Heart right ventricle (tissue), 16 donors: Measurements from ENCODE around the gene AFG1L. TPM values are rescaled to one million over a fixed set of nuclear protein-coding genes. Genes with fewer than 3 reads are reported as not detected.

Source experiments
- ATAC-seq, 8 donors: fragments of 200-7000 bp; cut with Tn5 transposase; one replicate each; pipeline ENCODE4 v1.9.1; 2020; ENCODE audit warnings: mild to moderate bottlenecking in 8 of 8, moderate library complexity in 8 of 8, moderate number of reproducible peaks in 1 of 8
- DNase-seq, 2 donors: peaks; one replicate each; pipeline ENCODE4 v3.0.0-alpha.2; 2020
- H3K27ac ChIP-seq, 10 donors: fragments of 200-600 bp; sonication (generic) in 2 of 10; one replicate each; pipeline versions ENCODE4 v1.5.0 to v1.8.0; 2020 to 2022; ENCODE audit warnings: mild to moderate bottlenecking in 3 of 10
- H3K27me3 ChIP-seq, 7 donors: fragments of 200-600 bp; one replicate each; pipeline ENCODE4 v1.8.0; 2021 to 2022; ENCODE audit warnings: mild to moderate bottlenecking in 2 of 7
- H3K36me3 ChIP-seq, 9 donors: fragments of 200-600 bp; sonication (generic) in 1 of 9; one replicate each; pipeline versions ENCODE4 v1.5.0 to v1.8.0; 2020 to 2022; ENCODE audit warnings: mild to moderate bottlenecking in 2 of 9
- H3K4me1 ChIP-seq, 9 donors: fragments of 200-600 bp; sonication (generic) in 1 of 9; one replicate each; pipeline versions ENCODE4 v1.5.0 to v1.8.0; 2020 to 2022; ENCODE audit warnings: mild to moderate bottlenecking in 4 of 9
- H3K4me3 ChIP-seq, 10 donors: fragments of 200-600 bp; sonication (generic) in 2 of 10; one replicate each; pipeline versions ENCODE4 v1.5.0 to v1.8.0; 2020 to 2022; ENCODE audit warnings: mild to moderate bottlenecking in 7 of 10, moderate library complexity in 2 of 10
- H3K9me3 ChIP-seq, 11 donors: fragments of 200-600 bp in 10 of 11; sonication (generic) in 2 of 11; one replicate each; pipeline versions ENCODE4 v1.5.0 to v1.8.0; 2013 to 2022; ENCODE audit warnings: mild to moderate bottlenecking in 2 of 11, control low read depth in 1 of 11, moderate library complexity in 1 of 11
- WGBS, 2 donors: extraction: QIAGEN DNeasy Blood & Tissue Kit; methylation state at CpG; one replicate each; pipeline ENCODE4 v1.1.7; 2013; ENCODE audit warnings: inconsistent platforms in 1 of 2; 5-methylcytosine and 5-hydroxymethylcytosine counted together
- intact Hi-C, 10 donors: fragments of 100-400 bp; cut with DNase I; formaldehyde crosslinking; loops; one replicate each; pipeline versions ENCODE4 v1.11.1 to v1.14.2; 2022
- polyA plus RNA-seq, 2 donors: library from polyadenylated mRNA; stranded (reverse); fragments of 200-250 nt; gene quantifications; one replicate each; pipeline ENCODE4 v1.2.3, GENCODE V29; 2013
- total RNA-seq, 10 donors: library from RNA; stranded (reverse); fragmentation: NEBNext Ultra II Directional in 3 of 10; extraction: Animal tissue kit (Norgen Biotek cat#: 25700) in 3 of 10; gene quantifications; one replicate each; pipeline versions ENCODE4 v1.2.1 to v1.2.4, GENCODE V29; 2021 to 2023
- TF ChIP-seq, protein P1 (sequence below), 9 donors: fragments of 200-600 bp; sonication (generic) in 2 of 9; IDR thresholded peaks; one replicate each; pipeline versions ENCODE4 v1.5.0 to v1.8.0; 2021 to 2022; ENCODE audit warnings: antibody characterized with exemption in 9 of 9, mild to moderate bottlenecking in 5 of 9, moderate library complexity in 1 of 9
- donor health status: Arrhythmogenic right ventricular cardiomyopathy.
- donor health status: ischemic (EF 13 %, LVEDD 7.1; RV severe dilation, severe dysfunction).
- donor health status: healthy with polysubstance abuse.
- donor health status: DM: no; HTN: yes; CAD: no.
- donor health status: DM: no; HTN: no; CAD: no.
- donor health status: ischemic (EF 25% LVEDD 6.9; RV normal size, moderate dysfunction).
- donor health status: ischemic (EF 25% LVEDD 5.7; RV mildly dilated, moderate dysfunction).
- donor health status: healthy.
- donor health status: DM: yes; HTN: yes; CAD: no.
- donor health status: Ischemic cardiomyopathy.
- donor health status: ischemic (EF 35%, LVEDD 5.7; RV mildly dilated, moderate dysfunction).
- donor health status: nonischemic (EF 11% LVEDD 7.7; RV severe dilation, severe dysfunction).
- donor health status: DM: yes; HTN: yes; CAD: no.
- donor health status: PGD.
- donor health status: ischemic (EF 29% LVEDD 5.4; RV normal size, mild dysfunction).
- donor health status: nonischemic (EF 23%, LVEDD 6.1; RV moderate dilation, normal function).

AFG1L gene
- total and polyA plus RNA-seq, 12 donors: 1.9 to 18.8 (median 12.8) TPM

DNA sequence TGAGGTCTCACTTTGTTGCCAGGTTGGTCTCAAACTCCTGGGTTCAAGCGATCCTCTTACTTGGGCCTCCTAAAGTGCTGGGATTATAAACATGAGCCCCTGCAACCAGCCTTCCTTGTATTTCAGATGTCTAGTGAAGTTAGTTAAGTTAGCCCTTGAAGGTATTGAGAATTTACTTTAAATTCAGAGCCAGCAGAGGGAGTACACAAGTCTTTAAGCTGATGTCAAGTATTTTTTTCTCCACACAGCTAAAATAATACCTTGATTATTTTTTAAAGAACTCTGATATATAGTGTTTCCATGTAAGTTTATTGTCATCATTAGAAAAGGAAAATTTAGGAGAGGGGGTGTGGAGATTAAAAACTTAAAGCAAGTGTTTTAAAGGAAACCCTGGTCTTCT, 275.7 kb downstream of the AFG1L start:
- 90 to 94% methylated on average over 1 of the region's 1 CpG for WGBS, 2 donors
- ATAC-seq: no peak
- intact Hi-C loops: no loop called here
- Histone ChIP-seq H3K27me3 (no peaks in the 10 kb centered on the region), H3K36me3 (peaks cover 0 to 72% (median 24%) of the 10 kb centered on the region in 9 donors), H3K9me3 (no peaks in the 10 kb centered on the region), H3K4me3 (no peak overlapping the region), H3K4me1 (peaks cover 6 to 83% (median 61%) of the 10 kb centered on the region in 9 donors), H3K27ac (peak overlapping the region in 1 of 10 donors; percentile 23)
- DNase-seq: no peak
- TF ChIP-seq, protein P1, sequence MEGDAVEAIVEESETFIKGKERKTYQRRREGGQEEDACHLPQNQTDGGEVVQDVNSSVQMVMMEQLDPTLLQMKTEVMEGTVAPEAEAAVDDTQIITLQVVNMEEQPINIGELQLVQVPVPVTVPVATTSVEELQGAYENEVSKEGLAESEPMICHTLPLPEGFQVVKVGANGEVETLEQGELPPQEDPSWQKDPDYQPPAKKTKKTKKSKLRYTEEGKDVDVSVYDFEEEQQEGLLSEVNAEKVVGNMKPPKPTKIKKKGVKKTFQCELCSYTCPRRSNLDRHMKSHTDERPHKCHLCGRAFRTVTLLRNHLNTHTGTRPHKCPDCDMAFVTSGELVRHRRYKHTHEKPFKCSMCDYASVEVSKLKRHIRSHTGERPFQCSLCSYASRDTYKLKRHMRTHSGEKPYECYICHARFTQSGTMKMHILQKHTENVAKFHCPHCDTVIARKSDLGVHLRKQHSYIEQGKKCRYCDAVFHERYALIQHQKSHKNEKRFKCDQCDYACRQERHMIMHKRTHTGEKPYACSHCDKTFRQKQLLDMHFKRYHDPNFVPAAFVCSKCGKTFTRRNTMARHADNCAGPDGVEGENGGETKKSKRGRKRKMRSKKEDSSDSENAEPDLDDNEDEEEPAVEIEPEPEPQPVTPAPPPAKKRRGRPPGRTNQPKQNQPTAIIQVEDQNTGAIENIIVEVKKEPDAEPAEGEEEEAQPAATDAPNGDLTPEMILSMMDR (IDR thresholded peaks at IDR 0.05): peak in 1 of 9 donors; percentile 11

DNA sequence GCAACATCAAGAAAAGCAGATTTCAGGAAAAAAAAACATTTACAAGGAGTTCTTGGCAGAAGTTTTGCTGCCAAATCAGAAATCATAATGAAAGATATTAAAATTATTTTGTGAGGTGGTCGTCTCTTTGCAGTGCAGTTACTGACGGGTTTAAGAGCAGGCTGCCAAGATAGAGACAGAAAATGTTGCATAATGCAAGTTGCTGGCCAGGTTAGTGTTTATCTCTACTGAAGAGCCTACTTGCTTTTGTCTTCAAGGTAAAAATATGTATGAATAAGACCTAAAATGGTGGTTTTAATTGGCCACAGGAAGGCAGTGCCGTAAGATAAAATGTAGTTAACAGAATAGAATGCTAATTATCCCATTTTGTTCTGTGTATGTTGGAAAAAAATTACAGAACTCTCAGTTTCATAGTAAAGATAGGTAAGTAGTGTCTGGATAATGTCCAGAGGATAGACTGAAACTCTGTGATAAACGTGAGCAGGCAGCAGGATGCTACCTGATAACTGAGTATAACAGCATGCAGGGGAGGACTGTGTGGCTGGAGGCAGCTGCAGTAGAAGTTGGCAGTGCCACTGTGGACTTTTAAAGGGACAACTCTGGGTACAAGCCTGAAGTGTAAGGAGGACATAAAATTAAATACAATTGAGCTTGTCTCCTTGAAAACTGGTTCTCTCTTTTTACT, 279.7 kb downstream of the AFG1L start:
- peaks cover 15 to 83% (median 65%) of the 10 kb centered on the region in 9 donors for H3K4me1 ChIP-seq
- no peaks in the 10 kb centered on the region for H3K9me3 ChIP-seq
- H3K27ac ChIP-seq: peak overlapping the region in 9 of 10 donors; percentile 1 to 55 (median 31)
- no peak for DNase-seq
- no peaks in the 10 kb centered on the region for H3K27me3 ChIP-seq
- H3K36me3 ChIP-seq: peaks cover 0 to 56% (median 8%) of the 10 kb centered on the region in 9 donors
- TF ChIP-seq, protein P1 (IDR thresholded peaks at IDR 0.05): no peak
- 39% methylated on average over 4 of the region's 4 CpGs for WGBS, 2 donors
- peak in 7 of 8 donors; percentile 34 to 67 (median 62) for ATAC-seq
- no peak overlapping the region for H3K4me3 ChIP-seq
- intact Hi-C loops: loop anchor here in 1 of 10 donors (5.0 kb wide), 1 partner anchor 78 kb away; no protein-coding TSS in a partner anchor

Other genes with a start within 250 kb of the AFG1L start
- 10 to 100 TPM; 34.5 to 57.9 (median 42.3) TPM for gene OSTM1, start 220.3 kb upstream of the AFG1L start, total RNA-seq
- gene OSTM1, start 220.3 kb upstream of the AFG1L start, polyA plus RNA-seq: 10 to 100 TPM; 17.3 to 19.5 TPM
- gene NR2E1, start 129.0 kb upstream of the AFG1L start, total RNA-seq: not detected
- gene NR2E1, start 129.0 kb upstream of the AFG1L start, polyA plus RNA-seq: not detected
- 100 to 1,000 TPM; 215 to 269 (median 235) TPM for gene SNX3, start 34.0 kb upstream of the AFG1L start, total RNA-seq
- gene SNX3, start 34.0 kb upstream of the AFG1L start, polyA plus RNA-seq: 100 to 1,000 TPM; 108 to 238 TPM